ENCODE results near the gene CFAP47. TPM values are rescaled to one million over a fixed set of nuclear protein-coding genes. Genes with fewer than 3 reads are reported as not detected.

The CFAP47 gene
- total and polyA plus RNA-seq, 9 of the 15 experiments (the other 6 are each of a cell fraction or from before 2014, with no cell fraction given) = 0.06 to 0.29 (median 0.13) TPM

DNA sequence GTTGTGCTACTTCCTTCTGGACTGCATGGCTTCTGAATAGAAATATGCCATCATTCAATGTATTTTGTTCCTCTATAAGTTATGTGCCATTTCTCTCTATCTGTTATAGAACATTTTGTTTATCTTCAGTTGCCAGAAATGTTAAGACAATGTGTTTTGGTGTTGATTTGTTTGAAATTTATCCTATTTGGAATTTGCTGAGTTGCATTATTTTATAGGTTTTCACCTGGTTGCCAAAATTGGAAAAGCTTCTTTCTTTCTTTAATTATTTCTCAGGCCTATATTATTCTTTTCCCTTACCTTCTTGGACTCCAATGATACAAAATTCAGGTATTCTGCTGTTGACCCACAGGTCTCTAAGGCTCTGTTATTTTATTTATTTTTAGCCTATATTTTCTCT lies 33.4 kb upstream of the CFAP47 start (continued):
- TF ChIP-seq ZBTB5 (IDR thresholded peaks at IDR 0.05) (no peak), TEAD2 (tag; IDR thresholded peaks at IDR 0.05) (no peak), CHD7 (IDR thresholded peaks at IDR 0.05; ENCODE audit: low read depth, low read length) (no peak), MAFK (IDR thresholded peaks at IDR 0.05; ENCODE audit: low read length) (peak; percentile 29; the same call in 1 of the 2 replicates), MXD1 (CRISPR knock-in tag; IDR thresholded peaks at IDR 0.05; ENCODE audit: borderline replicate concordance, poor library complexity, severe bottlenecking) (no peak), SIN3B (IDR thresholded peaks at IDR 0.05; ENCODE audit: low read depth) (no peak), PHF20 (IDR thresholded peaks at IDR 0.05; ENCODE audit: partially characterized antibody) (no peak), LCOR (CRISPR knock-in tag; IDR thresholded peaks at IDR 0.05) (no peak), MAFF (IDR thresholded peaks at IDR 0.05; ENCODE audit: low read length) (peak; percentile 34; the same call in 1 of the 2 replicates)

All from K562 (cell line).